ENCODE measurements around the gene BZW2.
"Not testable (repeated sequence)": the region's sequence is repeated elsewhere in the genome, so short reads cannot be mapped to it uniquely, and the experiment has no call there.

DNA sequence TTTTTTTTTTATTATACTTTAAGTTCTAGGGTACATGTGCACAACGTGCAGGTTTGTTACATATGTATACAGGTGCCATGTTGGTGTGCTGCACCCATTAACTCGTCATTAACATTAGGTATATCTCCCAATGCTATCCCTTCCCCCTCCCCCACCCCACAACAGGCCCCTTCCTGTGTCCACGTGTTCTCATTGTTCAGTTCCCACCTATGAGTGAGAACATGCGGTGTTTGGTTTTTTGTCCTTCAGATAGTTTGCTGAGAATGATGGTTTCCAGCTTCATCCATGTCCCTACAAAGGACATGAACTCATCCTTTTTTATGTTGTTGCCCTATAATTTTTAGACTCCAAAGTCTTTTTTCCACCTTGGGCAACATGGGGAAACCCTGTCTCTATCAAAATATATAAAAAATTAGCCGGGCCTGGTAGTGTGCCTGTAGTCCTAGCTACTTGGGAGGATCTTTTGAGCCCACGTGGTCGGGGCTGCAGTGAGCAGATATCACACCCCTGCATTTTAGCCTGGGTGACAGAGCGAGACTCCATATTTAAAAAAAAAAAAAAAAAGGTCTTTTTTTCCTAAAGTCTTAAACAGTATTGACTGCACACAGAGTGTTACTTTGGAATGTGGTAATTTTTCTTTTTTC, 14.0 kb downstream of the BZW2 start:
- TF ChIP-seq, protein P1, sequence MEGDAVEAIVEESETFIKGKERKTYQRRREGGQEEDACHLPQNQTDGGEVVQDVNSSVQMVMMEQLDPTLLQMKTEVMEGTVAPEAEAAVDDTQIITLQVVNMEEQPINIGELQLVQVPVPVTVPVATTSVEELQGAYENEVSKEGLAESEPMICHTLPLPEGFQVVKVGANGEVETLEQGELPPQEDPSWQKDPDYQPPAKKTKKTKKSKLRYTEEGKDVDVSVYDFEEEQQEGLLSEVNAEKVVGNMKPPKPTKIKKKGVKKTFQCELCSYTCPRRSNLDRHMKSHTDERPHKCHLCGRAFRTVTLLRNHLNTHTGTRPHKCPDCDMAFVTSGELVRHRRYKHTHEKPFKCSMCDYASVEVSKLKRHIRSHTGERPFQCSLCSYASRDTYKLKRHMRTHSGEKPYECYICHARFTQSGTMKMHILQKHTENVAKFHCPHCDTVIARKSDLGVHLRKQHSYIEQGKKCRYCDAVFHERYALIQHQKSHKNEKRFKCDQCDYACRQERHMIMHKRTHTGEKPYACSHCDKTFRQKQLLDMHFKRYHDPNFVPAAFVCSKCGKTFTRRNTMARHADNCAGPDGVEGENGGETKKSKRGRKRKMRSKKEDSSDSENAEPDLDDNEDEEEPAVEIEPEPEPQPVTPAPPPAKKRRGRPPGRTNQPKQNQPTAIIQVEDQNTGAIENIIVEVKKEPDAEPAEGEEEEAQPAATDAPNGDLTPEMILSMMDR (IDR thresholded peaks at IDR 0.05 in 4 of 5, conservative IDR thresholded peaks at IDR 0.05 in 1 of 5), result not testable (repeated sequence)
- not testable (repeated sequence) for TF ChIP-seq POLR2A (IDR thresholded peaks at IDR 0.05)
